Measurements from ENCODE around the gene COL16A1.

The COL16A1 gene

DNA sequence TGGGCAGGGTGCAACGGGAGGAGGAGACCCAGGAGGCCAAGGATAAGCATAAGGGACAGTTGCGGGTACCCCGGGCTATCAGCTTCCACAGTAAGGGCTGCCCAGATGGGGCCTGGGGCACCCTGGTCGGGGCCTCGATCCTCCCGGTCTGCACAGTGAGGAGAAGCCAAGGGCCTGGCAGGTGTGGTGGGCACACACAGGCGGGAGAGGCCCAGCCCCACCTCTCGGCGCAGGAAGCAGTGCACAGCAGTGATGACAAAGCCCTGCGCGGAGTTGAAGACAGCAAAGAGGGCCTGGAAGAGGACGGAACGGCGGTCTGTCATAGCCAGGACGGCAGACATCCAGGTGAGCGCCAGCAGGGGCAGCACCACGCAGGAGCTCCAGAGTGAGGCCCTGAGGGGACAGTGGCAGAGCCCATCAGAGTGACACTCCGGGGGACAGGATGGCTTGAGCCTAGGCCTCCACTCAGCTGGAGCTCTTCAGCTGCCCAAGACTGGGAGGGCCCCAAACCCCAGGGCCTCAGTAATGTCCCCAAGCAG, 29.0 kb upstream of the COL16A1 start:
- DNase-seq (ENCODE audit: low read depth): no peak
- H3K4me3 ChIP-seq (ENCODE audit: low read depth, low read length): no peak overlapping the region
- TF ChIP-seq, protein P1, sequence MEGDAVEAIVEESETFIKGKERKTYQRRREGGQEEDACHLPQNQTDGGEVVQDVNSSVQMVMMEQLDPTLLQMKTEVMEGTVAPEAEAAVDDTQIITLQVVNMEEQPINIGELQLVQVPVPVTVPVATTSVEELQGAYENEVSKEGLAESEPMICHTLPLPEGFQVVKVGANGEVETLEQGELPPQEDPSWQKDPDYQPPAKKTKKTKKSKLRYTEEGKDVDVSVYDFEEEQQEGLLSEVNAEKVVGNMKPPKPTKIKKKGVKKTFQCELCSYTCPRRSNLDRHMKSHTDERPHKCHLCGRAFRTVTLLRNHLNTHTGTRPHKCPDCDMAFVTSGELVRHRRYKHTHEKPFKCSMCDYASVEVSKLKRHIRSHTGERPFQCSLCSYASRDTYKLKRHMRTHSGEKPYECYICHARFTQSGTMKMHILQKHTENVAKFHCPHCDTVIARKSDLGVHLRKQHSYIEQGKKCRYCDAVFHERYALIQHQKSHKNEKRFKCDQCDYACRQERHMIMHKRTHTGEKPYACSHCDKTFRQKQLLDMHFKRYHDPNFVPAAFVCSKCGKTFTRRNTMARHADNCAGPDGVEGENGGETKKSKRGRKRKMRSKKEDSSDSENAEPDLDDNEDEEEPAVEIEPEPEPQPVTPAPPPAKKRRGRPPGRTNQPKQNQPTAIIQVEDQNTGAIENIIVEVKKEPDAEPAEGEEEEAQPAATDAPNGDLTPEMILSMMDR (IDR thresholded peaks at IDR 0.05; ENCODE audit: low read depth, low read length, missing control alignments): no peak

DNA sequence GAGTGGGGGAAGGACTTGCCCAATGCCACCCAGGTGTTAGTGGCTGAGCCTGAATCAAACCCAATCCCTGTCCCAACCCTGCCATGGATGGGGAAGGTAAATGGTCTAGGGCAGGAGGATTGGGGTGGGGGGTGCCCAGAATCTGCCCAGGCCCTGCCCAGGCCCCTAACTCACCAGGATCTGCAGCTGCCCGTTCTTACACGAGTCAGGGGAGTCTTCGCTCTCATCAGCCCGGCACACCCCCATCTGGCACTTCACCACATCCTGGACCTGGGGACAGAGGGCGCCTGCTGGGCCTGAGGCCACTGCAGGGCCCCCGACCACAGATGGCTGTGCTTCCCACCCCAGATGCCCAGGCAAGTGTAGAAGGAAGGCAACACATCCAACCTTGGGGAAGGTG, 28.5 kb upstream of the COL16A1 start:
- DNase-seq (ENCODE audit: low read depth): no peak
- TF ChIP-seq, protein P1 (IDR thresholded peaks at IDR 0.05; ENCODE audit: low read depth, low read length, missing control alignments): no peak
- H3K4me3 ChIP-seq (ENCODE audit: low read depth, low read length): no peak overlapping the region

DNA sequence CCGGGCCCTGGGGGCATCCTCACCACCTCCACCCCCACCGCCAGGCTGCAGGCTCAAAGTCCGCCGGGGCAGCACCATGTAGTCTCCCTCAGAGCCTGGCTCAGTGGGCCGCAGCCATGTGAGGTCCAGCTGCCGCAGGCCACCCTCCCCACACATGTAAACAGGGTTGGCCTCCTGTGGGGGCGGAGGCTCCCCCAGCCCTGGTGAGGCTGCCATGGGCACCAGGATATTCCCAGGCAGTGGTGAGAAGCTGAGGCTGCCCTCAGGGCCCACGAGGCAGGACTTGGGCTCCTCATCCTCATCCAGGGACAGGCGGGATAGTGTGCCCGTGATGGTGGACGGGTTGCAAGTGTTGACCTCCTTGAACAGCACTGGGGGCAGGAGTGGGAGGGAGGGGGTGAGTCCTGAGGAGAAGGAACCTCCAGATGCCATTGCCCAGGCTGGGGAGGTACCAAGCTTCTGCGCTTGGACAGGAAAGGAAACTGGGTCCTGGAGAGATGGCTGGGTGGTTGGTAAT, 27.3 kb upstream of the COL16A1 start:
- no peak overlapping the region for H3K4me3 ChIP-seq (ENCODE audit: low read depth, low read length)
- TF ChIP-seq, protein P1 (IDR thresholded peaks at IDR 0.05; ENCODE audit: low read depth, low read length, missing control alignments): no peak
- DNase-seq (ENCODE audit: low read depth): no peak

DNA sequence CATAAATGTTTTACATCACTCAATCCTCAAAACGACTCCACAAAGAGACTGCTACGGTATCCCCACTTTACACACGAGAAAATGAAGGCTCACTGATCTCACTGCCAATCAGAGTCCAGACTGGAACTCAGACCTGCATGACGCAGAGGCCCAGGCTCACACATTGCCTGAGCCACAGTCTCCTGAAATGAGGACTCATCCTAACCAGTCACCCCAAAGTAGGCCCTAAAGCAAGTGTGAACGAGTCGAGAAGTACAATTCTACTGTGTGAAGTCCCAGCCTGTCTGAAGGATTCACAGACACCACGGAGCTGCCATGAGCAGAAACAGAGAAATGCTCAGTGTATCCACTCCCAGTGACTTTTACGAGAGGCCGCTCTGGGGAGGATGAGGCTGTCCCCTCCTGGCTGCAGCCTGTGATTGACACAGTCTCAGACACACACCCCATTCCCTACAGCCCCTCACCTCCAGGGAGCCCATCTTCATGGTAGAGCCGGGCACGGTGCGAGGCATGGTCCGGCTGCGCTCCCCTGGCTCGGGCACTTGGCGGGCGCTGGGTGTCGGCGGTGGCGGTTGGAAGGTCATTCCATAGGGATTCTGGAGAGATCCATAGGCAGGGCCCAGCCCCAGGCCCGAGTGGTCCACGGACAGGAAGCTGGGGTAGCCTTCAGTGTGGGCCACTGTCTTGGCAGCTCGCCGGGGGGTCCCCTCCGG, 26.7 kb upstream of the COL16A1 start:
- DNase-seq (ENCODE audit: low read depth): no peak
- TF ChIP-seq, protein P1 (IDR thresholded peaks at IDR 0.05; ENCODE audit: low read depth, low read length, missing control alignments): no peak
- no peak overlapping the region for H3K4me3 ChIP-seq (ENCODE audit: low read depth, low read length)

DNA sequence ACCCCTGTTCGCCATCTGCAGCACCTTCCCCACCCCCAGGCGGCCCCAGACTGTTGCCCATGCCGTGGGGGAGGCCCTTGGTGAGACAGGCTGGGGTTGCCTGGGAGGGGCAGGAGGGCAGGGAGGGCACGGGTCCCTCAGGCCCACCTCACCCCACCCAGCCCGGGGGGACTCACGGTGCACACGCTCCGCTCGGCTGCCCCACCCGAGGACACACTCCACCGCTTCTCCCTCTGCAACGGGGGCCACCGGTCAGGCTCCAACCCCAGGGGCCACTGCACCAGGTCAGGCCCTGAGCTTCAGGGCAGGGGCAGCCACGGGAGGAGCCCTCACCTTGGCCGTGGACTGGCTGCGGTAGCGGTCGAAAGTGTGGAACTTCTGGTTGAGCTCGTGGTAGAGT, 24.0 kb upstream of the COL16A1 start:
- DNase-seq (ENCODE audit: low read depth): no peak
- H3K4me3 ChIP-seq (ENCODE audit: low read depth, low read length): no peak overlapping the region

DNA sequence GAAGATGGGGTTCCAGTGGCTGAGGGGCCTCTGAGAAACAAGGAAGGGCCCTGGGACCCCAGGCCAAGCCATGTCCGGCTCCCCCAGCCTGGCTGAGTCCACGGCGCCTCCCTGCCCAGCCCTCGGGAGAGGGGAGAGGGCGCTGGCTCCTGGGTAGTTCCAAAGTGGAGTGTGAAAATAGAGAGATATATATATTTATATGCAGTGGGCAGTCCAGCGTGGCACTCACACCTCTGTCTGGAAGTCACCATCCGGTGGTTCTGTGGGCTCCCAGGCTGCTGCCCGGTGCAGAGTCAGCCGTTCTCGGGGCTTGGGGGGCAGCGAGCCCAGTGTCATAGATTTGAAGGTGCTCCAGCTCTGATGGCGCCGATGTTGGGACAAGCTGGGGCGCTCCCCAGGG, 23.4 kb upstream of the COL16A1 start:
- TF ChIP-seq, protein P1 (IDR thresholded peaks at IDR 0.05; ENCODE audit: low read depth, low read length, missing control alignments): no peak
- no peak overlapping the region for H3K4me3 ChIP-seq (ENCODE audit: low read depth, low read length)
- no peak for DNase-seq (ENCODE audit: low read depth)

More for the DNA sequence above, 24.0 kb upstream of the COL16A1 start:
- TF ChIP-seq, protein P1 (IDR thresholded peaks at IDR 0.05; ENCODE audit: low read depth, low read length, missing control alignments): no peak

DNA sequence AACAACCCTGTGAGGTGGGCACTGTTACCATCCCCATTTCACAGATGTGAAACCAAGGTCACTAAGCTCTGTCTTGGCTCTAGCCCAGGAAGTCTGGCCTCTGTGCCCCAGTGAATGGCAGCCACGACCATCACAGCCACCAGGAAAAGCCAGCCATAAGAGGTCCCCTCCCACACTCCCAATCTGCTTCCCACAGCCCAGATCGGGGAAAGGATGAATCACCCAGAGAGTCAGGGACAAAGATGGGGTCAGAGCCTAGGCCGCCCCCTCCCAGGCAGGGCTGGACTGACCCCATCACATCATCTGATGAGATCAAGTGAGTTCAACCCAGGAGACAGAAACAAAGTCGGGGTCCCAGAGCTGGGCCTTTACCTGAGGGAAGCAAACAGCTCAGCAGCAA, 22.9 kb upstream of the COL16A1 start:
- no peak overlapping the region for H3K4me3 ChIP-seq (ENCODE audit: low read depth, low read length)
- no peak for DNase-seq (ENCODE audit: low read depth)
- TF ChIP-seq, protein P1 (IDR thresholded peaks at IDR 0.05; ENCODE audit: low read depth, low read length, missing control alignments): no peak
